BJ (cell line): Measurements from ENCODE around the gene IL11RA. TPM values are rescaled to one million over a fixed set of nuclear protein-coding genes. Genes with fewer than 3 reads are reported as not detected.

Experiments
- CTCF ChIA-PET: fragments of 350-600 bp; formaldehyde crosslinking; extraction: SDS; loops from one replicate; lab custom pipeline; 2021; ENCODE audit warnings: antibody characterized with exemption, inconsistent platforms; lab: Yijun Ruan, JAX
- POLR2A ChIA-PET: fragments of 300-600 bp; sonication (Branson Sonifier 250); formaldehyde crosslinking; extraction: SDS; loops from one replicate; lab custom pipeline; 2021; ENCODE audit warnings: antibody characterized with exemption; lab: Charles Lee
- DNase-seq: peaks from one replicate; pipeline ENCODE4 v3.0.0-alpha.2; 2011; ENCODE audit warnings: low read depth
- H3K27me3 ChIP-seq: 2 replicates; pipeline ENCODE4 v1.6.0; 2011; ENCODE audit warnings: low read length; ENCODE audit not compliant: control insufficient read depth, insufficient read depth
- H3K36me3 ChIP-seq: 2 replicates; pipeline ENCODE4 v1.5.1; 2011; ENCODE audit warnings: low read length; ENCODE audit not compliant: control insufficient read depth, insufficient read depth
- H3K4me3 ChIP-seq: 2 replicates; pipeline ENCODE4 v1.5.1; 2011; ENCODE audit warnings: low read depth, mild to moderate bottlenecking, control low read depth, low read length
- CTCF ChIP-seq: IDR thresholded peaks from 2 replicates; pipeline ENCODE4 v1.5.1; 2011; ENCODE audit warnings: low read depth, mild to moderate bottlenecking, control low read depth, inconsistent platforms, low read length, moderate library complexity; ENCODE audit not compliant: insufficient read depth
- polyA plus RNA-seq: library from polyadenylated mRNA; depleted of rRNA; stranded (reverse); fragments of >200 nt; gene quantifications from 2 replicates; pipeline ENCODE4 v1.2.3, GENCODE V29; 2011

Gene IL11RA
- polyA plus RNA-seq, 1 experiment, result 38.4 TPM

DNA sequence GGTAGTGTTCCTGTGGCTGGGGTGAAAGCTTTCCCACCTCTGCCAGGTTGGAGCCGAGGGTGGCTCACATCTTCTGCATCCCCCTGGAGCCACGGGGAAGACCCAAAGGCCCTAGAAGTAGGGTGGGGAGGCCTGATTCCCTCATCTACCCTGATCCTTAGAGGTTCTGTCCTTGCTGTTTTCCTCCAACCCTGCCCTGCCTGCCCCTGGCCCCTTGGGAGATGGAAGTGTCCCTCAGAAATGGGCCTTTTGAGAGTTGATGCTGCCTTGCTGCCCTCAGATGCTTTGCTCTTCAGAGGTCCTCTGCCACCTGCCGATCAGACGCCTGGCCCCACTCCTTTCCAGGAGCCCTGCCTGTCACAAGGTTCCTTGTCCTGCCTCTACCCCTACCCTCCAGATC, 32.8 kb downstream of the IL11RA start:
- ChIA-PET CTCF (interaction anchor here (3.2 to 3.8 kb wide), 2 partner anchors 9 to 17 kb away, joined by 17 to 39 read pairs; no protein-coding TSS in a partner anchor), POLR2A (no interaction called here)
- H3K36me3 ChIP-seq, result no peaks in the 10 kb centered on the region
- no peaks in the 10 kb centered on the region for H3K27me3 ChIP-seq
- DNase-seq, result no peak
- no peak for TF ChIP-seq CTCF
- H3K4me3 ChIP-seq, result no peak overlapping the region

DNA sequence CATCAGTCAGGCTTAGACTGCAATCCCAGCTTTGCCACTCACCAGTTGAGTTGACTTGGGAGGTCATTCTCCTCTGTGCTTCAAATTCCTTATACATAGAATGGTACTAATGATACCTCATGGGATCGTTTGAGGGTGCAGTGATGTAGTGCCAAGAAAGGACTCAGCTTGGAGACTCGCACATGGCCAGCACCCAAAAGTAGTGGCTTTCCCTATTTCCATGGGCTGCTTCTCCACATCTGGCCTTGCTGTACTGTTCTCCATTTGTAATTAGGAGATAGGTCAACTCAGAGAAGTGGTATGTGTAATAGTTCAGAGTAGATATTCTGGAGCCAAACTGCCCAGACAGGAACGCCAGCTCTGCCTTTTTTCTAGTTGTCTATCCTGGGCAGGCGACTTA, 33.6 kb downstream of the IL11RA start:
- no peak for DNase-seq
- H3K36me3 ChIP-seq, result no peaks in the 10 kb centered on the region
- H3K4me3 ChIP-seq, result no peak overlapping the region
- ChIA-PET CTCF (interaction anchor here (1.0 to 3.8 kb wide), 5 partner anchors 10 to 22 kb away, joined by 3 to 39 read pairs (median 5); no protein-coding TSS in a partner anchor), POLR2A (no interaction called here)
- no peak for TF ChIP-seq CTCF
- no peaks in the 10 kb centered on the region for H3K27me3 ChIP-seq

DNA sequence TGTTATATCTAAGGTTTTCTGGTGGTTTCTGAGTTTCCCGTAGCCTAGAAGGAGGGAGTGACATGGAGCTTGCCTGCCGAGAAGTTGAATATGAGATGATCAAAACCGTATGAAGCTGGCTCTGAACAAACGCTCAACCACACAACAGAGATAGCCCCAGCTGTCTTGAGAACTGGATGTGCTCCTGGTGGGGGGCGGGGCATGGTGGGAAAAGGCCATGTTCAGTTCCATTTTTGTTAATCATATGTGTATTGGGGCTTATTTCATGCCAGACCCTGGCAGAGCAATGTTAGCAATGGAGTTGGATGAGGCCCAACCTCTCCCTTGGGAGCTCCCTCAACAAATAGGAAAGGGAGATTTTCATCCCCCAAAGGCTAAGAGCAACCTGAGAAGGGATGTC, 34.2 kb downstream of the IL11RA start:
- no peak for DNase-seq

DNA sequence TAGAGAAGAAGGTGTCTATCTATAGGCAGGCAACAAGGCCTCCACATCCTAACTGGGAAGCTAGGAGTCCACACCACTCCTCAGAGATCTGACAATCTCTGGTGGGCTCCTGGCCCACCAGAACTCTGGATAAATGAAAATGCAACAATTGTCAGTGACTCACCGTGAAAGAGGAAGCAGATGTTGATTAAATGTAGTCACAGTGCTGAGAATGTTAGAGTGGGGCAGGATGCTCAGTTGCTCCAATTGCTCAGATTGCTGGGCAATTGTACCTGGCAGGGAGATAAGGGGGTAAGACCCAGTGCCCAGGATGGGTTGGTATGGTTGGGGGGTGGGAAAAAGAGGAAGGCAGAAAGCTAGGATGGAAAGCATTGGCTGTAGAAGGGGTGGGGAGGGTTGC, 34.7 kb downstream of the IL11RA start:
- ChIA-PET POLR2A (no interaction called here), CTCF (interaction anchor here (1.0 to 3.8 kb wide), 5 partner anchors 11 to 40 kb away, joined by 3 to 39 read pairs (median 5); partner anchors contain the start of gene GALT)
- H3K27me3 ChIP-seq, result no peaks in the 10 kb centered on the region
- no peak for TF ChIP-seq CTCF
- no peaks in the 10 kb centered on the region for H3K36me3 ChIP-seq
- no peak for DNase-seq
- H3K4me3 ChIP-seq, result no peak overlapping the region

More for the DNA sequence above, 34.2 kb downstream of the IL11RA start:
- POLR2A ChIA-PET, result no interaction called here
- no peaks in the 10 kb centered on the region for H3K36me3 ChIP-seq
- no peaks in the 10 kb centered on the region for H3K27me3 ChIP-seq
- H3K4me3 ChIP-seq, result no peak overlapping the region
- CTCF ChIA-PET, result interaction anchor here (1.0 to 3.8 kb wide), 6 partner anchors 10 to 39 kb away, joined by 3 to 39 read pairs (median 4); partner anchors contain the start of gene GALT
- no peak for TF ChIP-seq CTCF

DNA sequence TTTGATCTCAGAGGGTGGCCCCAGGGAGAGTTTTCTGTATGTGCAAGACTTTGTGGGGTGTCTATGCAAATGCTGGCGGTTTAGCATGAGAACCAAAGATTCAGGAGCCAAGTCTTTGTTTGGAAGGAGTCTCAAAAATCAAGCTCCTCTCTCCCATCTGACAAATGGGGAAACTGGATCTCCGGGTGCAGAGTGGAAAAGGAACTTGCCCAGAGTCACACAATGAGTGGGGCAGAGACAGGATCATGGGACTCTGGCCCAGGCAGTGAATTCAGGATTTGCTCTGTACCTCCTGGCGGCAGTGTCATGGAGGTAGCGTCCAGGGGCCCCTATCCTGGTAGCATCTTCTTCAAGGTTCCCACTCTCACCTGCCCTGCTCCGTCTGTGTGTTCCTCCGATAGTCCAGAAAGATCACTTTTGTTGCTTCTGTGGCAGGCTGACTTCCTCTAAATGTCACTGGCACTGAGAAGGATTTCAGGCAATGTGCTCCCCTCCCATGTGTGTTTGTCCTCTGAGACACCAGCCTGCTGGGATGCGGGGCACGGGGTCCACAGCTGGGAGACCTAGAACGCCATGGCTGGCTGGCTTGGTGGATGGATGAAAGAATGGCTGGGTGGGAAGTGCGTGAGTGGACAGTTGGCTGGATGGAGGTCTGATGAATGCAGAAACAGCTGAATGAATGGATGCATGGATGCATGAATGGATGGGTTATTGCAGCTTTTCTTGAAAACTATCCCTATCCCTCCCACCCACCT, 35.5 kb downstream of the IL11RA start:
- no peak for DNase-seq
- H3K4me3 ChIP-seq, result no peak overlapping the region
- ChIA-PET POLR2A (no interaction called here), CTCF (interaction anchor here (1.0 to 3.8 kb wide), 3 partner anchors 12 to 41 kb away, joined by 3 to 39 read pairs (median 17); partner anchors contain the start of gene GALT)
- no peaks in the 10 kb centered on the region for H3K27me3 ChIP-seq
- TF ChIP-seq CTCF, result no peak
- no peaks in the 10 kb centered on the region for H3K36me3 ChIP-seq
